Smooth muscle cell (in vitro differentiated cells): ENCODE results near the gene SLC6A14. TPM values are rescaled to one million over a fixed set of nuclear protein-coding genes. Genes with fewer than 3 reads are reported as not detected.

Source experiments
- DNase-seq: peaks from one replicate; lab custom pipeline; 2025; ENCODE audit not compliant: unreplicated experiment; lab: John Stamatoyannopoulos, UW
- H2AFZ ChIP-seq: fragments of 200-600 bp; sonication (generic); 2 replicates; pipeline ENCODE4 v1.6.0; 2016; ENCODE audit warnings: antibody characterized with exemption, low read depth, mild to moderate bottlenecking
- H3F3A ChIP-seq: fragments of 200-600 bp; sonication (generic); 2 replicates; pipeline ENCODE4 v1.6.0; 2017; ENCODE audit warnings: antibody characterized with exemption, low read depth
- H3K27ac ChIP-seq: fragments of 200-600 bp; sonication (generic); 2 replicates; pipeline ENCODE4 v1.5.1; 2016; ENCODE audit warnings: low read depth, mild to moderate bottlenecking
- H3K27me3 ChIP-seq: fragments of 200-600 bp; sonication (generic); 2 replicates; pipeline ENCODE4 v1.6.1; 2016; ENCODE audit warnings: low read depth, mild to moderate bottlenecking
- H3K36me3 ChIP-seq: fragments of 200-600 bp; sonication (generic); 2 replicates; pipeline ENCODE4 v1.5.1; 2016; ENCODE audit warnings: low read depth
- H3K4me1 ChIP-seq: fragments of 200-600 bp; sonication (generic); 2 replicates; pipeline ENCODE4 v1.5.1; 2016; ENCODE audit warnings: low read depth
- H3K4me2 ChIP-seq: fragments of 200-600 bp; sonication (generic); 2 replicates; pipeline ENCODE4 v1.6.0; 2016; ENCODE audit warnings: mild to moderate bottlenecking
- H3K4me3 ChIP-seq: fragments of 200-600 bp; sonication (generic); 2 replicates; pipeline ENCODE4 v1.5.1; 2016; ENCODE audit warnings: mild to moderate bottlenecking
- H3K79me2 ChIP-seq: fragments of 200-600 bp; sonication (generic); 2 replicates; pipeline ENCODE4 v1.6.0; 2016; ENCODE audit warnings: low read depth, mild to moderate bottlenecking
- H3K9ac ChIP-seq: fragments of 200-600 bp; sonication (generic); 2 replicates; pipeline ENCODE4 v1.6.0; 2016; ENCODE audit warnings: low read depth
- H3K9me3 ChIP-seq: fragments of 200-600 bp; sonication (generic); replicated peaks from 2 replicates; pipeline ENCODE4 v1.5.1; 2016; ENCODE audit warnings: low read depth
- H4K20me1 ChIP-seq: fragments of 200-600 bp; sonication (generic); 2 replicates; pipeline ENCODE4 v1.6.0; 2016; ENCODE audit warnings: low read depth
- CTCF ChIP-seq: fragments of 200-600 bp; sonication (generic); IDR thresholded peaks from 2 replicates; pipeline ENCODE4 v1.5.1; 2017; ENCODE audit warnings: borderline replicate concordance, mild to moderate bottlenecking, antibody characterized with exemption; ENCODE audit not compliant: insufficient read depth, poor library complexity, severe bottlenecking
- WGBS: methylation state at CpG from one replicate; pipeline ENCODE4 v1.1.7; 2016; ENCODE audit warnings: low lambda C conversion rate; 5-methylcytosine and 5-hydroxymethylcytosine counted together
- polyA plus RNA-seq: library from polyadenylated mRNA; unstranded; fragments of >200 nt; fragmentation: Nextera tagmentation; extraction: Ambion mirVana; gene quantifications from 2 replicates; pipeline ENCODE4 v1.2.1, GENCODE V29; 2016
- total RNA-seq: library from RNA; depleted of rRNA; stranded (reverse); fragments of >200 nt; gene quantifications from 2 replicates; pipeline ENCODE4 v1.2.3, GENCODE V29; 2014

SLC6A14 gene, protein sequence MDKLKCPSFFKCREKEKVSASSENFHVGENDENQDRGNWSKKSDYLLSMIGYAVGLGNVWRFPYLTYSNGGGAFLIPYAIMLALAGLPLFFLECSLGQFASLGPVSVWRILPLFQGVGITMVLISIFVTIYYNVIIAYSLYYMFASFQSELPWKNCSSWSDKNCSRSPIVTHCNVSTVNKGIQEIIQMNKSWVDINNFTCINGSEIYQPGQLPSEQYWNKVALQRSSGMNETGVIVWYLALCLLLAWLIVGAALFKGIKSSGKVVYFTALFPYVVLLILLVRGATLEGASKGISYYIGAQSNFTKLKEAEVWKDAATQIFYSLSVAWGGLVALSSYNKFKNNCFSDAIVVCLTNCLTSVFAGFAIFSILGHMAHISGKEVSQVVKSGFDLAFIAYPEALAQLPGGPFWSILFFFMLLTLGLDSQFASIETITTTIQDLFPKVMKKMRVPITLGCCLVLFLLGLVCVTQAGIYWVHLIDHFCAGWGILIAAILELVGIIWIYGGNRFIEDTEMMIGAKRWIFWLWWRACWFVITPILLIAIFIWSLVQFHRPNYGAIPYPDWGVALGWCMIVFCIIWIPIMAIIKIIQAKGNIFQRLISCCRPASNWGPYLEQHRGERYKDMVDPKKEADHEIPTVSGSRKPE
- total RNA-seq (1.6 and 2.2 TPM in 2 replicates), polyA plus RNA-seq (0.41 and 0.53 TPM in 2 replicates)

GRCh38 chrX:116436358-116436816, at the start of gene SLC6A14:
SLC6A14 (plus strand) TSS chrX:116436606; CDS start chrX:116436710, 104 bp downstream.
- WGBS = 66% methylated on average over 9 of the region's 9 CpGs
- no peak for TF ChIP-seq CTCF

DNA sequence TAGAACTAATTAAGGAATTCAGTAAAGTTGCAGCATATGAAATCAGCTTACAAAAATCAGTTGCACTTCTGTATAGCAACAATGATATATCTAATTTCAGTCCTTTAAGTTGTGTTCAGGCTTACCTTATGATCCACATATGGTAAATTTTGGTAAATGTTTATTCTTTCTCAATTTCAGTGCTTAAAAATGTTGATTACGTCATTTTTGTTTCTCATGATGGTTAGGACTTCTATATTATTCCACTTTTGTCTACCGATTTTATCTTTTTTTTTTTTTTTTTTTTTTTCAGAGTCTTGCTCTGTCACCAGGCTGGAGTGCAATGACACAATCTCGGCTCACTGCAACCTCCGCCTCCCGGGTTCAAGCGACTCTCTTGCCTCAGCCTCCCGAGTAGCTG, 40.7 kb upstream of the SLC6A14 start:
- WGBS = 84% methylated on average over 7 of the region's 7 CpGs
- no peaks in the 10 kb centered on the region for H3K36me3 ChIP-seq
- H2AFZ ChIP-seq = no peak overlapping the region
- no peak for TF ChIP-seq CTCF
- DNase-seq = no peak
- H4K20me1 ChIP-seq = no peaks in the 10 kb centered on the region
- no peaks in the 10 kb centered on the region for H3K27me3 ChIP-seq
- H3K4me1 ChIP-seq = no peaks in the 10 kb centered on the region
- H3K79me2 ChIP-seq = no peaks in the 10 kb centered on the region
- H3K9ac ChIP-seq = no peak overlapping the region
- H3K9me3 ChIP-seq = no peaks in the 10 kb centered on the region
- no peaks in the 10 kb centered on the region for H3F3A ChIP-seq
- no peak overlapping the region for H3K27ac ChIP-seq
- H3K4me2 ChIP-seq = no peak overlapping the region
- H3K4me3 ChIP-seq = no peak overlapping the region

More at GRCh38 chrX:116436358-116436816, at the start of gene SLC6A14:
- no peaks in the 10 kb centered on the region for H3K79me2 ChIP-seq
- H2AFZ ChIP-seq = no peak within 1 kb of the TSS
- no peak for DNase-seq
- H3K27me3 ChIP-seq = no peaks in the 10 kb centered on the region
- no peaks in the 10 kb centered on the region for H3K4me1 ChIP-seq
- H3K36me3 ChIP-seq = no peaks in the 10 kb centered on the region
- no peak within 1 kb of the TSS for H3K4me2 ChIP-seq
- no peak within 1 kb of the TSS for H3K9ac ChIP-seq
- no peaks in the 10 kb centered on the region for H4K20me1 ChIP-seq
- no peak within 1 kb of the TSS for H3K4me3 ChIP-seq
- H3K9me3 ChIP-seq = no peaks in the 10 kb centered on the region
- no peak within 1 kb of the TSS for H3K27ac ChIP-seq
- H3F3A ChIP-seq = no peaks in the 10 kb centered on the region

DNA sequence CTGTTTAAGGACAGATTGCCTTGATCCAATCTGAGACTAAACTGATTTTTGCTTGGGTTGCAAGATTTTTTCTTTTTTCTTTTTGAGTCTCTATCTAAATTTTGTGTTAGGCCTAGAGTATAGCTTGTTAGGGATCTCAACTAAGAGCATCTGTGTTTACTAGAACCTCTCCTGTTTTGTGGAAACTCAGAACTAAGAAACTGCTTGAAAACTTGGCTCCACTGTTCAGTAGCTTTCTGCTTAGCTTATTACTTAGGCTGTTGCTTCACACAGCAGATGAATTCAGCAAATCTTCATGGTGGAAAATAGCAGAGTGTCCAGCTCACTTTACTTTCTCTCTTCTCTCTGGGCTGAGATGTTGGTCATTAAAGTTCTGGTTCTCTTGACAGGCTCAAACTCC, 36.7 kb upstream of the SLC6A14 start:
- no peak overlapping the region for H3K4me3 ChIP-seq
- no peak overlapping the region for H2AFZ ChIP-seq
- no peaks in the 10 kb centered on the region for H3F3A ChIP-seq
- no peaks in the 10 kb centered on the region for H3K79me2 ChIP-seq
- H3K27ac ChIP-seq = no peak overlapping the region
- H4K20me1 ChIP-seq = no peaks in the 10 kb centered on the region
- H3K4me2 ChIP-seq = no peak overlapping the region
- H3K4me1 ChIP-seq = no peaks in the 10 kb centered on the region
- no peak for TF ChIP-seq CTCF
- H3K9ac ChIP-seq = no peak overlapping the region
- H3K9me3 ChIP-seq = no peaks in the 10 kb centered on the region
- H3K36me3 ChIP-seq = no peaks in the 10 kb centered on the region
- DNase-seq = no peak
- H3K27me3 ChIP-seq = no peaks in the 10 kb centered on the region

GRCh38 chrX:116409219-116409618, 27.2 kb upstream of the SLC6A14 start:
- 42% methylated on average over 2 of the region's 2 CpGs for WGBS

More at GRCh38 chrX:116409219-116409618, 27.2 kb upstream of the SLC6A14 start:
- H3K4me1 ChIP-seq = no peaks in the 10 kb centered on the region
- no peaks in the 10 kb centered on the region for H3K9me3 ChIP-seq
- no peak overlapping the region for H2AFZ ChIP-seq
- H3K27ac ChIP-seq = no peak overlapping the region
- no peaks in the 10 kb centered on the region for H3K79me2 ChIP-seq
- DNase-seq = no peak
- H3K36me3 ChIP-seq = no peaks in the 10 kb centered on the region
- no peak for TF ChIP-seq CTCF
- no peaks in the 10 kb centered on the region for H3K27me3 ChIP-seq
- no peak overlapping the region for H3K9ac ChIP-seq
- no peaks in the 10 kb centered on the region for H3F3A ChIP-seq
- no peak overlapping the region for H3K4me2 ChIP-seq
- no peaks in the 10 kb centered on the region for H4K20me1 ChIP-seq
- H3K4me3 ChIP-seq = no peak overlapping the region
